GM19099 (cell line): ENCODE data around the gene ATXN7L1.

Experiments
- POLR2A ChIP-seq: IDR thresholded peaks from 3 replicates; pipeline ENCODE4 v1.6.1; 2011; ENCODE audit warnings: low read depth; ENCODE audit not compliant: insufficient read length; ENCODE audit errors: extremely low read depth

The ATXN7L1 gene

DNA sequence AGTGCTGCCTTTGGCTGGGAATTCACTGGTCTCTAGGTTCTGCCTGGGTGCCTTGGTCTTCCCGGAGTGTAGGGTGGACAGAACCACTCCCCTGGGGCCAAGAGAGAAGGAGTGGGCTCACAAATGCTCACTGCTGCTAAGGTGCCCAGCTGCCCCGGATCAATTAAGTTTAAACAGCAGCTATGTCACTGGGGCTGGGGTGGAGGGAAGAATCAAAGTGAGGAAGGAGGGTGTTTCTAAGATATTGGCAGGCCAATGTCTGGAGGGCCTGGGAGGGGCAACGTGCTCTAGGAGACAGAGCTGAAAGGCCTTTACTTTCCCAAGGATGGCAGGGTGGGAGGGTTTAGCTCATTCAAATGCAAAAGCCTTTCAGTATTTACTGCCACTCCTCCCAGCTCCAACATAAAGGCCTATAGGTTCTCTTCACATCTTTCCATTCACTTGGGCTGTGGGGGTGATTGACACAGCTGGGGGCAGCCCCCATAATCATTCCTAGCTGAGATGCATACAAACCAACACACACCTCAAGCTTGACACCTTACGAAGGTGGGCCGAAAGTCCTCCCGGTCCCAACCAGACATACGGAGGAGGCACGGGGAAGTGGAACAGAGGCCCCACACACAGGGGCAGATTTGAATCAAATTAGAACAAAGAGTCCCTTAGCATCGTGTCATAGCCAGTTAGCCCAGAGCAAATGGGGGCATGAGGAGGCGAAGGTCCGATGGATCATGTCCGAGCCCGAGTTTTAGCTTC is 187.2 kb downstream of the ATXN7L1 start:
- TF ChIP-seq POLR2A: no peak

GRCh38 chr7:105688617-105689016 is 187.8 kb downstream of the ATXN7L1 start:
- no peak for TF ChIP-seq POLR2A

DNA sequence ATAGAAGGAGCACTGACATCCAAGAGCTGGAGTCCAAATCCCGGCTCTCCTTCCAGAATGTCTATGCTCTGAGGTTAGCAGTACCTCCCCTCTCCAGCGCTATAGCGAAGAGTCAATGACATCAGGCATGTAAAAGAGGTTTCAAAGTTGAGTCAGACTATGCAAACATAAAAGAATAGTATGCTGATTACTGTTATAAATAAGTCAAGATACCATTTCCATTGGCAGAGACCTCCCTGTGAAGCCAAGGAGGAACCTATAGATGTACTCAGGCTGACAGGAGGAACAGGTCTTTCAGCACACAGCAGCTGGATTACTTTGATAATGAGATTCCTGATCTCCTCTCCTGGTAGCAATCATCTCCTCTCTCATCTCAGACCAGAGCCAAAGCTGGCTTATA is 191.2 kb downstream of the ATXN7L1 start:
- TF ChIP-seq POLR2A: no peak

- no peak for TF ChIP-seq POLR2A
Measured at GRCh38 chr7:105682341-105683060, 193.9 kb downstream of the ATXN7L1 start.

DNA sequence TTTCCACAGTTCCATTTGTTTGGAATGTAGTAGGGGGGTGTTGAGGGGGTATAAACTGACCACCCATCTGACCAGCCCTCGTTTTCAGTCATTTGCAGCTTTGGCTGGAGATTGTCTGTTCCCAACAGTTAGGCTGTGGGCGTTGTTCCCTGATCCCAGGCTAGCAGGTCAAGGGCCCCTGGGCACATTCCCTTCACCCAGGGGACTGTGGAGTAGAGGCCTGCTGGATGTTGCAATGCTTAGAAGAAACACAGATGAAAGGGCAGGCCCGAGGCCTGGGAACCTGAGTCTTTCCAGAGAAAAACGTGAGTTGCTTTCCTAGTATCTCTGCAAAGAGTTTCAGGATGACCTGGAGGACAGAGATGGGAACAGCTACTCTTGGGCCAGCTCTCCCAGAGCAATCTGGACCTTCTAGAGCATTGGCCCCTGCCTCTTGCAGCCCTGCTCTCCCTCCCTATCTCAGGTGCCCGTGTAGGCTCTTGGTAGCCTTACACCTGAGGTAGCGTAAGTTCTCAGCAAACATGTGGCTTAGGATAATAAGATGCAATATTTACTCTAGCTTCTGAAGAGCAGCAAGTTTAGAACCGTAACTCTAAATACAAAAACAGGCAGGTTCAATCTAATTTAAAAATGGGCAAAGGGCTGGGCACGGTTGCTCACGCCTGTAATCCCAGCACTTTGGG is 195.8 kb downstream of the ATXN7L1 start:
- TF ChIP-seq POLR2A: no peak

DNA sequence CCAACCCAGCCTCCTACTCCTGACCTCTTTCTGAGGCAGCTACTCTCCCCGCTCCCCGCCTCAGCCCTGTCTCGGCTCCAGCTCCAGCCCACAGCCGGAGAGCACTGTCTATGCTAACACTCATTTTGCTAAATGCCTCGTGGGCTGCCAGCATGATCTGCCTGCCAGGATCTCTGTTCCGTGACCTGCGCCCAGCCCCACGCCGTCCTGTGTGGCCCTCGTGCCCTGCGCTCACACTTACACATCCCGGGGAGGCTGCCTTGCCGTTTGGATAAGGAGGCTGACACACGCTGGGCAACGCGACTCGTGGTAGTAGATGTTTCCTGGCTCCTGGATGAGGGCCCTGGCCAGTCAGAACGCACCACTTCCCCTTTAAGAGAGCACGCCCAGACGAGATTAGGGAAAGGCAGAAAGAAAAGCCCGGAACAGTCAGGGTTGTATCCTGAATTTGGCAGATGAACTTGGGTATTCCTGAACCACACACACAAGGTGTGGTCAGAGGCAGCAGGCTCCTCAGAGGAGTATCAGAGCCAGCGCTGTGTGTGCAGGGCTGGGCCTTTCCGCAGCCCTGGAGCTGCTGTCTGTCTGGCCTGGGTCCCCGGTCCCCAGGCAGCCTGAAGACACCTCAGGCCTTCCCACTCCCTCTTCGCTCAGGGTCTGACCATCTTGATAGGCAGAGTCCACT is 197.4 kb downstream of the ATXN7L1 start:
- no peak for TF ChIP-seq POLR2A

DNA sequence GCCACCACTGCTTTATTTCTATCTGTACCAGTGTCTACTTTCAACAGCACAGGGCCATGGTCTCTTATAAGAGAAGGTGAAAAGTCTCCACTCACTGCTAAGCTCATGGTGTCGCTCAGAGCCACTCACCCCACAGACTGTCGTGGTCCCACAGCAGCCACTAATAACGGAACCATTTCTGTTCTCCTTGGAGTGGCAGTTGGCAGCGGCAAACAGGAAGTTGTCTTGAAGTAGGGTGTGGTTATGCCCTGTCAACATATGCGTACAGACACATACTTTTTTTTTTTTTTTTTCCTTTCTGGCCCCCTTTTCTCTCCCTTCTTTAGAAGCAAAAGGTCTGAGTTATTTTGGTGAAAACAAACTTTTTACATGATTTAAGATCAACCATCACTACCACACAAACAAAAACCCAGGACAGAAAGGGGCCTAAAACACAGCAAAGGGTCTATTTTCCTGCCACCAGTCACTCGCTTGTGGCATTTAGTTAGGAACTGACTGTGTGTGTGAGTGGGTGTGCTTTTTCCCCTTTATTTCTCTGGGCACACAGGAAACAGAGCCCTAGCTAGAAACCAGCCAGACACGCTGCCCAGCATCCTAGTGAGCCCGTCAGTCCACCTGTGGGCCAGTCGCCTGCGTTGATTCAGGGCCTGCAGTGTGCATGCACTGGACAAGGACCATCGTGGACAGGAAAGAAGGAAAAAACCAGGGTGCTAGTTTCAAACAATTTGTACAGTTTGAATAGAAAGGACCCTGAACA is 198.4 kb downstream of the ATXN7L1 start:
- no peak for TF ChIP-seq POLR2A

GRCh38 chr7:105677410-105677730 is 199.0 kb downstream of the ATXN7L1 start:
- TF ChIP-seq POLR2A: no peak

DNA sequence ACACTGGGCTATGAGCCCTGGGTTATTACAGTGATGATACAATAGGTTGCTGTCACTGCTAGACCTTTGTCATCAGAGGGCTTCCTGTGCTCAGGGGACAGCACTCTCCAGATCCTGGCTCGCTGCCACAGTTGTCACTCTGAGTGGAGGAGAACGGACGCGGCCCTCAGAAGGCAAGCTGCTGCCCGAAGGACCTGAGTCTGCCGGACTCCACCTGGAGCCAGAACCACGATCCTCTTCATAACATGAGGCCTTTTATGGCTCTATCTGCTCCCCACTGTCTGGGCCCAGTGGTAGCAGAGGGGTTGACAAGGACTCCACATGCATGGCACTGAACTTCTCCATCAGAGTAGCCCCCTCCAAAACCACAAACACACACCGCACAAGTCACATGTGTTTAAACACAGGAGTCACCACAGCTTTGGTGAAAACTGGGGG is 200.4 kb downstream of the ATXN7L1 start:
- TF ChIP-seq POLR2A: no peak

DNA sequence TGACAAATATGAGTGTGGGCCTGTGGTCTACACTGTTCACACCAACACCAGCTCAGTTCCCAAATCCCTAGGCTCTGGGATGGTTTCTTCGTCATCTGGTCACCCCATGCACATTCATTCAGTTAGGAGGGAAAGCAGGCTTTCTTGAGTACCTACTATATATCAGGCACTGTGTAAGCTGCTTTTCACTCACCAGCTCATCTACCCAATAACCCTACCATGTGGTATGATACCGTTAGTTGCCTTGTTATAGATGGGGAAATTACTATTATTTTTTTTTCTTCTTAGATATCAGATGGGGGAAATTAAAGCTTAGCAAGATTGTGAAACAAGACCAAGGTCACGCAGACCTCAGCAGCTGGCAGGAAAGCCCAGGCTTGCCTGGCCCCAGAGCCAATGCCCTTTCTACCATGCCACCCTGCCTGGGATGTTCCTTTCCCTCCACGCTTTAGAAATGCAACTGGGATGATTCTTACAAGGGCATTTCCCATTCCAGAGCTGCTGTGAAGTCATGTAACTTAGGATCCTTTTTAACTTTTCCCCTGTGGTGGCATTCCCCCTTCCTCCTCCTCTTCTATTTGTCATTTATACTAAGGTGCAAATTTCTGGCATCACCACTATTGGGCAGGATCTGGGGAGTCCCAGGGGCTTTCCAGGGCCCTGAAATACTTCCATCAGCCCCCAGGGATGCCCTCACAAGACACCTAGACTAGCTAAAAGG is 202.0 kb downstream of the ATXN7L1 start:
- TF ChIP-seq POLR2A: no peak

DNA sequence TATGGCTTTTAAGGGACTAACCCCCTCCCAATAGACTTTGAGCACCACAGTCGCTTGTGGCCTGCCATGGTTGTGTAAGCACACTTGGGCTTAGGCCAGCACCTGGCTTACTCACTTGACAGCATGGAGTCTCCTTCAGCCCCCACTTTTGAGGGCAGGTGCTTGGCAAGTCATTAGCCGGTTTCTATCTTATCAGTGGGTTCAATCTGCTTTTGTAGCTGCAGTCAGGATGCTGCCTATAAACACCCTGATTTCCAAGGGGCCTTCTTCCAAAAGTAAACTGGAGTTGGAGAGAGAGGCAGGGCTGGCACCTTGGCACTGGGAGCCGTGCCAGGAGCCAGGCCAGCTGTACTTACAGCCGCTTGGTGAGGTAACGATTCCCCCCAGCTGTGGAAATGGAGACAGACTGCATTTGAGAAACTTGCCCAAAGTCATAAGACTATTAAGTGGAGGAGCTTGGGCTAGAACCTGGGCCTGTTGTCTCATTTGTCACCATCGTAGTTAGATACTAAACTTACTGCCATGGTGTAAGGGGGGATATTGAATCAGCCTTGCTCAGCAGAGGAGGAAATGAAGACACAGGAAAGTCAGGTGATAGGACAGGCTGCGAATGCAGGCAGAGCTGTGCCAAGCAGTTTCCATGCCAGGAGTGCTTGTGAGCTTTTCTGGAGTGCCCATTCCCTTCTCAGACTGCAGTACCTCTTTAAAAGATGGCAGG is 202.9 kb downstream of the ATXN7L1 start:
- TF ChIP-seq POLR2A: no peak

DNA sequence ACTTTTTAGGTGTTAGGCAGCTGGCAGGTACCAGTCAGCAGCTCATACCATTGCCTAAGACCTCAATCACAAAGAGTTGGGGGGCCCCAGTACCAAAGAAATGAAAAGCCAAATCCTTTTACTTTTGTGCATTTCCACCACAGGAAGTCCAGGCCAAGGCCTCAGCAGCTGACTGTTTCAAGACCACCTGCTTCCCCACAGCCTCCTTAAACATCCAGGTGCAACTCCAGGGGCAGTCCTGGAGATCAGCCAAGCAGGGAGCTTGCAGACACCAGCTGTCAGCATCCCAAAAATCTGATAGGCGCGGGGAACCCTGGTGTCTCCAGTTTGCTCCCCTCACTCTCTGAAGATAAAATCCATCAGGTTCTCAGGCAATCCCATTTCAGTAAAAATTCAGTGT is 203.6 kb downstream of the ATXN7L1 start:
- no peak for TF ChIP-seq POLR2A

DNA sequence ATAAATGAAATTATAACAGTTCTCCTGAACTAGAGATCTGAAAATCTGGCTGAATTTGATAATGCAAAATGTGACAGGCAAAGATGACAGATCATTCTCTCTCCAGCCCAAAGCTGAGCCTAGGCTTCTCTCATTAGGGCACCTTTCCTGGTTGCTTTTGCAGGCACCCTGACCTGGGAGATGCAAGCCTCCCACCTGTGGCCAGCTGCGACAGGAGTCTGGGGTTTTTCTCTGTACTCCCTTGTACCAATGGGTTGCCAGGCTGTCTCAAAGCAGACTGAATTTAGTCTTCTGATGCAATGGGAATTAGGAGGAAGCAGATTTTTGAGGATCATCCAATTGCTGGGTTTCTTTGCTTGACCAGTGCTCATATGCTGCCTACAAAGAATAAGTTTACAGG is 210.1 kb downstream of the ATXN7L1 start:
- TF ChIP-seq POLR2A: no peak
